GM12872 (cell line): ENCODE data around the gene FBL.

Experiments
- CTCF ChIP-seq: IDR thresholded peaks from 3 replicates; pipeline ENCODE4 v1.5.1; 2011; ENCODE audit warnings: low read depth, mild to moderate bottlenecking, low read length, moderate library complexity; ENCODE audit not compliant: insufficient read depth

The FBL gene

GRCh38 chr19:39864118-39864517 is 17.9 kb upstream of the FBL start:
- no peak for TF ChIP-seq CTCF

- no peak for TF ChIP-seq CTCF
Measured at GRCh38 chr19:39858541-39858940, 12.4 kb upstream of the FBL start.

- no peak for TF ChIP-seq CTCF
Measured at GRCh38 chr19:39852882-39853281, 6.7 kb upstream of the FBL start.

- no peak for TF ChIP-seq CTCF
Measured at GRCh38 chr19:39850892-39851291, 4.7 kb upstream of the FBL start.

- no peak for TF ChIP-seq CTCF
Measured at GRCh38 chr19:39848392-39848791, 2.2 kb upstream of the FBL start.

GRCh38 chr19:39847525-39847924 is 1.3 kb upstream of the FBL start:
- no peak for TF ChIP-seq CTCF

GRCh38 chr19:39846678-39847486 is 703 bp upstream of the FBL start:
- no peak for TF ChIP-seq CTCF
